RCC 7860 (cell line): ENCODE results near the gene PPL.

Source experiments
- DNase-seq: peaks from one replicate; pipeline ENCODE4 v3.0.0-alpha.2; 2015; ENCODE audit warnings: low spot score
- FAIRE-seq: peaks from 2 replicates; lab custom pipeline; 2012; peaks lifted over from hg19 to GRCh38; lab: Jason Lieb, UNC

PPL gene

GRCh38 chr16:4870138-4870671 lies 66.7 kb downstream of the PPL start:
- DNase-seq (no peak), FAIRE-seq (no peak)

GRCh38 chr16:4869147-4869805 lies 67.7 kb downstream of the PPL start:
- no peak for FAIRE-seq
- DNase-seq, result no peak

- DNase-seq, result no peak
- FAIRE-seq, result no peak
Observed at GRCh38 chr16:4868535-4868934, 68.4 kb downstream of the PPL start.

GRCh38 chr16:4868026-4868425 lies 68.9 kb downstream of the PPL start:
- DNase-seq, result no peak
- peak; percentile 79 for FAIRE-seq

- no peak for FAIRE-seq
- DNase-seq, result no peak
Observed at GRCh38 chr16:4866586-4866985, 70.4 kb downstream of the PPL start.

GRCh38 chr16:4865231-4865860 lies 71.6 kb downstream of the PPL start:
- no peak for FAIRE-seq
- DNase-seq, result no peak

- FAIRE-seq (no peak), DNase-seq (no peak)
Observed at GRCh38 chr16:4864728-4865127, 72.2 kb downstream of the PPL start.

- DNase-seq (no peak), FAIRE-seq (no peak)
Observed at GRCh38 chr16:4862639-4863038, 74.3 kb downstream of the PPL start.

- DNase-seq (no peak), FAIRE-seq (no peak)
Observed at GRCh38 chr16:4860727-4861342, 76.1 kb downstream of the PPL start.

GRCh38 chr16:4859900-4860255 lies 77.1 kb downstream of the PPL start:
- FAIRE-seq (no peak), DNase-seq (peak; percentile 48)

- DNase-seq (peak; percentile 12), FAIRE-seq (no peak)
Observed at GRCh38 chr16:4859190-4859899, 77.6 kb downstream of the PPL start.

- DNase-seq (no peak), FAIRE-seq (no peak)
Observed at GRCh38 chr16:4855804-4856203, 81.1 kb downstream of the PPL start.

- no peak for FAIRE-seq
- DNase-seq, result no peak
Observed at GRCh38 chr16:4855371-4855770, 81.6 kb downstream of the PPL start.

- DNase-seq (no peak), FAIRE-seq (no peak)
Observed at GRCh38 chr16:4852221-4852872, 84.6 kb downstream of the PPL start.

- FAIRE-seq, result no peak
- no peak for DNase-seq
Observed at GRCh38 chr16:4850211-4850610, 86.7 kb downstream of the PPL start.

GRCh38 chr16:4847774-4848587 lies 89.0 kb downstream of the PPL start:
- DNase-seq (peak; percentile 39), FAIRE-seq (no peak)

GRCh38 chr16:4846901-4847773 lies 89.8 kb downstream of the PPL start, which contains the start of the genes GLYR1 and UBN1:
GLYR1 (minus strand) TSS chr16:4847288; CDS start chr16:4847265, 23 bp downstream.
UBN1 (plus strand) TSS chr16:4847481; CDS start chr16:4852918, 5,437 bp downstream.
- FAIRE-seq (no peak), DNase-seq (peak; percentile 88)

GRCh38 chr16:4846503-4846900 lies 90.4 kb downstream of the PPL start:
- peak; percentile 59 for FAIRE-seq
- DNase-seq, result peak; percentile 72

GRCh38 chr16:4840984-4841383 lies 96.0 kb downstream of the PPL start:
- FAIRE-seq, result no peak

More at GRCh38 chr16:4840984-4841383, 96.0 kb downstream of the PPL start:
- no peak for DNase-seq
